ENCODE data around the gene OR4F3. TPM values are rescaled to one million over a fixed set of nuclear protein-coding genes. Genes with fewer than 3 reads are reported as not detected.
"Not testable (repeated sequence)": the region's sequence is repeated elsewhere in the genome, so short reads cannot be mapped to it uniquely, and the experiment has no call there.

The OR4F3 gene
- total RNA-seq: not detected

- DNase-seq (ENCODE audit: low spot score in 2 of 2); FAIRE-seq: not testable (repeated sequence)
Observed at GRCh38 chr5:181366968-181367367, at the start of gene OR4F3. OR4F3 (plus strand) TSS chr5:181367268.

Other genes starting within 250 kb of the OR4F3 start
- not detected for gene OR2V1, start 236.1 kb upstream of the OR4F3 start, total RNA-seq
- gene OR2V2, start 219.7 kb upstream of the OR4F3 start, total RNA-seq: not detected
- gene TRIM7, start 162.1 kb upstream of the OR4F3 start, total RNA-seq: 2.0 TPM
- 12.2 TPM for gene TRIM41, start 144.0 kb upstream of the OR4F3 start, total RNA-seq
- gene RACK1, start 123.4 kb upstream of the OR4F3 start, total RNA-seq: 3,351 TPM
- 9.8 TPM for gene TRIM52, start 106.1 kb upstream of the OR4F3 start, total RNA-seq

Measured in frontal cortex (tissue), 4 donors.